ENCODE measurements around the gene ETV7. TPM values are rescaled to one million over a fixed set of nuclear protein-coding genes. Genes with fewer than 3 reads are reported as not detected.

Gene ETV7
- total RNA-seq: under 1 TPM; 0.61 to 0.78 TPM
- polyA plus RNA-seq: 2.4 TPM

DNA sequence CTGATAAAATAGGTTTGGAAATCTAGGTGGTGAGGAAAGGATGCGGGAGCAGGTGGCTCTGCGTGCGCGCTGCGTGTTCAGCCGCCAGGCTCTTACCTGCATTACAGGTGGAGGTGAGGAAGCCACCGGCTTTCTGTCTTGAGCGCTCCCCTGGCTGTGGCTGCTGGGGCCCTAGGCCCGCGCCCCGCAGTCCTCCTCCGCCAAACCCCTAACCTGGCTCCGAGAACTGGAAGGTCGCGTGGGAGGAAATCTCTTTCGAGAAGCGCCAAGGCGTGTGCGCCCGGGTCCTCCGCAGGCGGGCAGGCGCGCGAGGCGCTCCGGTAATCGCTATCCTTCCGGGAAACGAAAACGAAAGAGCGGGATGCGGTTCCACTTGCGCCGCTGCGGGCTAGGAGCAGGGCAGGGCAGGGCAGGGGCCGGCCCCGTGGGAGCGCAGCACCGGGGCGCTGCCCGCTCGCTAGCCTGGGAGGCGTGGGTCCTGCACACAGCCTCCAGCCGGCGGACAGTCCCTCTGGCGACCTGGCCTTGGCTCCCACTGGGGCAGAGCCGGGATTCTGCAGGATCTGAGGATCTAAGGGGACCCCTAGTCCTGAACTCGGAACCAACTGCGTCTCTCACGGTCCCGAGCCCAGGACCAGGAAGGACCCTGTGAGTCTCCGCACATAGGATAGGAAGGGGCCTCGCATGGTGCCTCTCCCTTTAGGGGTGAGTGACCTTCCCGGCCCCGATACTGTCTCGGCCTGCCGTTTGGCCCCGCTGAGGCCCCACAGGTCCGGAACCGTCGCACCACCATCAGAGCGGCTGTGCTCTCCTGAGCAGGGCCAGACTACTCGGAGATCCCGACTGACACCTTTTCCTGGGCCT is at the start of gene ETV7:
Gene ETV7, minus strand, starts transcription at position 230 of the 864 bp plus-strand sequence. Its CDS starts 128 bp downstream, at position 102.
- ChIA-PET CTCF (interaction anchor here (1.1 to 2.0 kb wide), 2 partner anchors 293 to 372 kb away, joined by 3 to 4 read pairs; no protein-coding TSS in a partner anchor), POLR2A (interaction anchor here (0.6 kb wide), 1 partner anchor 362 kb away, joined by 3 read pairs; no protein-coding TSS in a partner anchor)
- H3K27ac Mint-ChIP-seq: peak within 1 kb of the TSS; percentile 61 to 90 (median 84)
- H3K36me3 Mint-ChIP-seq: peaks cover 0 to 5% (median 0%) of the 10 kb centered on the region in 3 donors
- peak within 1 kb of the TSS; percentile 89 to 95 (median 93) for H3K4me3 Mint-ChIP-seq
- Histone ChIP-seq H3K36me3 (ENCODE audit: insufficient read depth, low read length) (no peaks in the 10 kb centered on the region), H3K27me3 (ENCODE audit: insufficient read depth, low read length, poor library complexity, severe bottlenecking) (peaks cover 6% of the 10 kb centered on the region), H3K4me1 (ENCODE audit: insufficient read depth, low read length) (peaks cover 15% of the 10 kb centered on the region), H3K4me3 (ENCODE audit: low read length) (peak within 1 kb of the TSS; percentile 89), H3K27ac (ENCODE audit: low read depth, low read length) (peak within 1 kb of the TSS; percentile 43), H3K9me3 (ENCODE audit: low read length) (no peaks in the 10 kb centered on the region)
- peaks cover 21 to 29% (median 23%) of the 10 kb centered on the region in 3 donors for H3K4me1 Mint-ChIP-seq
- DNase-seq: peak in 4 of 5 donors; percentile 7 to 63 (median 24)
- no peaks in the 10 kb centered on the region for H3K9me3 Mint-ChIP-seq
- H3K27me3 Mint-ChIP-seq: peaks cover 5 to 20% of the 10 kb centered on the region in 2 donors

DNA sequence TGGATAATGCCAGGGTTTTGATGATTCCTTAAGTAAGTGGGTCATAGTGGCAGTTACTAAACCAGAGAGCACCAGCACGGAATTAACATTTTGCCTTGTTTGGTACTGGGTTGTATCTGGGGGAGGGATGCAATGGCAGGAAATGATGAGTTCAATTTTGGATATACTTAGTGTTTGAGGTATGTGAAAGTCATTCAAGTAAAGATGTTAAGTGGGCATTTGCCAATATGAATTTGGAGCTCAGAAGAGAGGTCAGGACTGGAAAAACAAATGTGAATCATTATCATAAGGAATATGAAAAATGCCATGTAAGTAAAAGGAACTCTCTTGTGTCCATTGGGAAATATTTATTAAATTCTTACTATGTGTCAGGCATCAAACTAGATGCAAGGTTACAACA is 49.0 kb upstream of the ETV7 start:
- Histone ChIP-seq H3K27ac (ENCODE audit: low read depth, low read length) (no peak overlapping the region), H3K4me3 (ENCODE audit: low read length) (no peak overlapping the region), H3K27me3 (ENCODE audit: insufficient read depth, low read length, poor library complexity, severe bottlenecking) (no peaks in the 10 kb centered on the region), H3K36me3 (ENCODE audit: insufficient read depth, low read length) (no peaks in the 10 kb centered on the region), H3K4me1 (ENCODE audit: insufficient read depth, low read length) (peaks cover 7% of the 10 kb centered on the region), H3K9me3 (ENCODE audit: low read length) (no peaks in the 10 kb centered on the region)
- ChIA-PET CTCF (no interaction called here), POLR2A (interaction anchor here (0.6 kb wide), 1 partner anchor 82 kb away, joined by 3 read pairs; no protein-coding TSS in a partner anchor)
- Mint-ChIP-seq H3K4me1 (peaks cover 5 to 7% (median 5%) of the 10 kb centered on the region in 3 donors), H3K9me3 (no peaks in the 10 kb centered on the region), H3K4me3 (peak overlapping the region in 1 of 7 donors; percentile 43), H3K36me3 (no peaks in the 10 kb centered on the region), H3K27me3 (no peaks in the 10 kb centered on the region), H3K27ac (peak overlapping the region in 3 of 8 donors; percentile 6 to 31 (median 20))
- no peak for DNase-seq

DNA sequence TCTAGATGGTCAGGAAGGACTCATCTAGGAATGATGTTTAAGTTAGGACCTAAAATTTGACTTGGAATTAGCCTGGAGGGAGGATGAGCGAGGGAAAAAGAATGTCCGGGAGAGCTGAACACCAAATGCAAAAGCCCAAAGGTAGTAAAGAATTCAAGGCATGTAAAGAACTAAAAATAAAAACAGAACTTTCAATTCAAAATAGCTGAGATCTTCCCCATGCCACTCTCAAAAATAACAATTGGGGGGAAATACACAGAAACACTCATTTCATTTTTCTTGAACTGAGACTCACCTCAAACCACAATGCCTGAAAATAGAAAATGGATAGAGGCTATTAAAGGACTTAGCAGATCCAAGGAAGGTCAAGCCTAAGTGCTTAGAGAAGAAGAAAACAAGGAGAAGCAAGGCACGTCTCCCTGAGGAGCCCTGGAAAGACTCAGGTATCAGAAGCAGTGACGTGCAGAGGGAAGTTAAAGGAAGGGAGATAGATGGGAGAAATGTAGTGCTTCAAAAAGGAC is 44.7 kb upstream of the ETV7 start:
- Mint-ChIP-seq H3K36me3 (no peaks in the 10 kb centered on the region), H3K4me1 (no peaks in the 10 kb centered on the region), H3K27me3 (no peaks in the 10 kb centered on the region), H3K4me3 (no peak overlapping the region), H3K27ac (no peak overlapping the region), H3K9me3 (no peaks in the 10 kb centered on the region)
- POLR2A ChIA-PET: no interaction called here
- CTCF ChIA-PET: no interaction called here
- H3K4me1 ChIP-seq (ENCODE audit: insufficient read depth, low read length): no peaks in the 10 kb centered on the region
- H3K27ac ChIP-seq (ENCODE audit: low read depth, low read length): no peak overlapping the region
- DNase-seq: no peak
- no peaks in the 10 kb centered on the region for H3K36me3 ChIP-seq (ENCODE audit: insufficient read depth, low read length)
- H3K27me3 ChIP-seq (ENCODE audit: insufficient read depth, low read length, poor library complexity, severe bottlenecking): no peaks in the 10 kb centered on the region
- no peak overlapping the region for H3K4me3 ChIP-seq (ENCODE audit: low read length)
- H3K9me3 ChIP-seq (ENCODE audit: low read length): no peaks in the 10 kb centered on the region

DNA sequence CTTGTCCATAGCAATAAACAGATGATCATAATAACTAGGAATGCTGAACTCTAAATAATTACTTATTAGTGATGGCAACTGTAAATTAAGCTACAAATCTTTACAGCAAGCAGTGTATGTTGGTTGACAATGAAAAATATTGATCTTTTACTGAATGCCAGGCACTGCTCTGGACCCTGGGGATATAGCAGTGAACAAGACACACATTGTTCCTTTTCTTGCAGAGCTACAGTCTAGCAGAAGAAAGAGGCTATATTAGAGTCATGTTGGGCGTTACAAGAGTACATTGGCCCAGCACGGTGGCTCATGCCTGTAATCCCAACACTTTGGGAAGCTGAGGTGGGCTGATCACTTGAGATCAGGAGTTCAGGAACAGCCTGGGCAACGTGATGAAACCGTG is 43.7 kb upstream of the ETV7 start:
- Histone ChIP-seq H3K4me3 (ENCODE audit: low read length) (no peak overlapping the region), H3K27me3 (ENCODE audit: insufficient read depth, low read length, poor library complexity, severe bottlenecking) (no peaks in the 10 kb centered on the region), H3K27ac (ENCODE audit: low read depth, low read length) (no peak overlapping the region), H3K9me3 (ENCODE audit: low read length) (no peaks in the 10 kb centered on the region), H3K4me1 (ENCODE audit: insufficient read depth, low read length) (no peaks in the 10 kb centered on the region), H3K36me3 (ENCODE audit: insufficient read depth, low read length) (no peaks in the 10 kb centered on the region)
- ChIA-PET CTCF (interaction anchor here (0.9 kb wide), 1 partner anchor 10 kb away, joined by 3 read pairs; no protein-coding TSS in a partner anchor), POLR2A (interaction anchor here (0.6 kb wide), 1 partner anchor 22 kb away, joined by 4 read pairs; no protein-coding TSS in a partner anchor)
- Mint-ChIP-seq H3K9me3 (no peaks in the 10 kb centered on the region), H3K36me3 (no peaks in the 10 kb centered on the region), H3K27ac (no peak overlapping the region), H3K27me3 (no peaks in the 10 kb centered on the region), H3K4me3 (no peak overlapping the region), H3K4me1 (no peaks in the 10 kb centered on the region)
- no peak for DNase-seq

DNA sequence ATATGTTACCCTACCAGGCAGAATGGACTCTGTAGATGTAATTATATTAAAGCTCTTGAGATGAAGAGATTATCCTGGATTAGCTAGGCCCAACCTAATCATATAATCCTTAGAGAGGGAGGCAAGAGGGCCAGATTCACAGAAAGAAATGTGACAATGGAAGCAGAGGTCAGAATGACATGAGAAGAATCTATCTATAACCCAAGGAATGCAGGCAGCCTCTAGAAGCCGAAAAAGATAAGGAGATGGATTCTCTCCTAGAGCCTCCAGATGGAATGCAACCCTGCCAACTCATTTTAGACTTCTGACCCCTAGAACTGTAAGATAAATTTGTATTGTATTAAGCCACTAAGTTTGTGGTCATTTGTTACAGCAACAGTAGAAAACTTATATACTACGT is 42.9 kb upstream of the ETV7 start:
- Histone ChIP-seq H3K9me3 (ENCODE audit: low read length) (no peaks in the 10 kb centered on the region), H3K27me3 (ENCODE audit: insufficient read depth, low read length, poor library complexity, severe bottlenecking) (no peaks in the 10 kb centered on the region), H3K36me3 (ENCODE audit: insufficient read depth, low read length) (no peaks in the 10 kb centered on the region), H3K4me3 (ENCODE audit: low read length) (no peak overlapping the region), H3K27ac (ENCODE audit: low read depth, low read length) (no peak overlapping the region), H3K4me1 (ENCODE audit: insufficient read depth, low read length) (no peaks in the 10 kb centered on the region)
- CTCF ChIA-PET: interaction anchor here (0.9 to 2.7 kb wide), 2 partner anchors 11 kb away, joined by 3 to 9 read pairs; no protein-coding TSS in a partner anchor
- DNase-seq: no peak
- Mint-ChIP-seq H3K4me1 (no peaks in the 10 kb centered on the region), H3K27me3 (no peaks in the 10 kb centered on the region), H3K4me3 (no peak overlapping the region), H3K36me3 (no peaks in the 10 kb centered on the region), H3K27ac (no peak overlapping the region), H3K9me3 (no peaks in the 10 kb centered on the region)
- POLR2A ChIA-PET: no interaction called here

DNA sequence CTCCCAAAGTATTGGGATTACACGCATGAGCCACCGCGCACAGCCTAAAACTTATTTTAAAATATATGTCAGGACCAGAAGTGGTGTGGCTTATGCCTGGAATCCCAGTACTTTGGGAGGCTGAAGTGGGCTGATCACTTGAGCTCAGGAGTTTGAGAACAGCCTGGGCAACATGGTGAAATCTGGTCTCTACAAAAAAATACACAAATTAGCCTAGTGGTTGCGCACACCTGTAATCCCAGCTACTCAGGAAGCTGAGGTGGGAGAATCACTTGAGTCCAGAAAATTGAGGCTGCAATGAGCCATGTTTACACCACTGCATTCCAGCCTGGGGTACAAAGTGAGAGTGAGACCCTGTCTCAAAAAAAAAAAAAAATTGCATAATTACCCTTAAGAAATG is 41.4 kb upstream of the ETV7 start:
- H3K36me3 Mint-ChIP-seq: no peaks in the 10 kb centered on the region
- Histone ChIP-seq H3K27ac (ENCODE audit: low read depth, low read length) (no peak overlapping the region), H3K4me3 (ENCODE audit: low read length) (no peak overlapping the region), H3K4me1 (ENCODE audit: insufficient read depth, low read length) (peaks cover under 1% of the 10 kb centered on the region), H3K9me3 (ENCODE audit: low read length) (no peaks in the 10 kb centered on the region), H3K27me3 (ENCODE audit: insufficient read depth, low read length, poor library complexity, severe bottlenecking) (no peaks in the 10 kb centered on the region), H3K36me3 (ENCODE audit: insufficient read depth, low read length) (no peaks in the 10 kb centered on the region)
- POLR2A ChIA-PET: no interaction called here
- H3K9me3 Mint-ChIP-seq: no peaks in the 10 kb centered on the region
- DNase-seq: no peak
- peaks cover under 1 to 2% (median under 1%) of the 10 kb centered on the region in 3 donors for H3K4me1 Mint-ChIP-seq
- peak overlapping the region in 1 of 8 donors; percentile 60 for H3K27ac Mint-ChIP-seq
- H3K27me3 Mint-ChIP-seq: no peaks in the 10 kb centered on the region
- CTCF ChIA-PET: interaction anchor here (0.6 to 2.7 kb wide), 2 partner anchors 10 to 330 kb away, joined by 3 to 9 read pairs; no protein-coding TSS in a partner anchor
- H3K4me3 Mint-ChIP-seq: no peak overlapping the region

DNA sequence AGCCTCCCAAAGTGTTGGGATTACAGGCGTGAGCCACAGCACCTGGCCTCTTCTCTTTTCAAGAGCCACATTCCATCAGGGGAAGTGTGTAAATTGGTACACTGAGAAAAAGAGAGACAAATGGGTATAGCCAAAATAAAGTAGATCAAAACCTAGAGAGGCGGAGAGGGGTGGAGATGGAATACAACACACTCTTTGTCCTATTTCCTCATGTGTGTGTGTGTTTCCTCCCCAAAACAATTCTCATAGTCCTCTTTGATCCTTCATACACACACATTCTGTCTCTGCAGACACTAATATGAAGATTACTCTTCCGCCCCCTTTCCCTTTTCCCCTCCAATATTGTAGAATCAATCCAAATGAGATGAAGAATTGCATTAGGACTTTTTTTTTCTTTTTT is 39.2 kb upstream of the ETV7 start:
- no peaks in the 10 kb centered on the region for H3K9me3 Mint-ChIP-seq
- no peaks in the 10 kb centered on the region for H3K36me3 ChIP-seq (ENCODE audit: insufficient read depth, low read length)
- no peak overlapping the region for H3K27ac Mint-ChIP-seq
- H3K27me3 ChIP-seq (ENCODE audit: insufficient read depth, low read length, poor library complexity, severe bottlenecking): no peaks in the 10 kb centered on the region
- peaks cover 0 to 4% (median 0%) of the 10 kb centered on the region in 3 donors for H3K36me3 Mint-ChIP-seq
- POLR2A ChIA-PET: no interaction called here
- H3K4me1 ChIP-seq (ENCODE audit: insufficient read depth, low read length): peaks cover 11% of the 10 kb centered on the region
- H3K4me3 ChIP-seq (ENCODE audit: low read length): no peak overlapping the region
- no peaks in the 10 kb centered on the region for H3K27me3 Mint-ChIP-seq
- no peak overlapping the region for H3K4me3 Mint-ChIP-seq
- H3K9me3 ChIP-seq (ENCODE audit: low read length): no peaks in the 10 kb centered on the region
- no peak overlapping the region for H3K27ac ChIP-seq (ENCODE audit: low read depth, low read length)
- DNase-seq: no peak
- CTCF ChIA-PET: interaction anchor here (0.9 kb wide), 1 partner anchor 157 kb away, joined by 3 read pairs; no protein-coding TSS in a partner anchor
- peaks cover 14 to 18% (median 16%) of the 10 kb centered on the region in 3 donors for H3K4me1 Mint-ChIP-seq
